Peyer's patch (tissue), 4 donors: Measurements from ENCODE around the gene TRMT10B.

Experiments
- POLR2A ChIP-seq, 2 donors: fragments of 450-650 bp; IDR thresholded peaks; one replicate each; pipeline ENCODE4 v1.5.1; 2017; ENCODE audit warnings: antibody characterized with exemption in 2 of 2, mild to moderate bottlenecking in 2 of 2, moderate library complexity in 2 of 2
- TF ChIP-seq, protein P1 (sequence below), 6 experiments: fragments of 450-650 bp in 4 of 6; fragments of 200-600 bp in 2 of 6; sonication (generic) in 1 of 6; IDR thresholded peaks; one replicate each; pipeline ENCODE4 v1.5.1; 2017 to 2019; ENCODE audit warnings: antibody characterized with exemption in 6 of 6, mild to moderate bottlenecking in 3 of 6, moderate library complexity in 1 of 6

DNA sequence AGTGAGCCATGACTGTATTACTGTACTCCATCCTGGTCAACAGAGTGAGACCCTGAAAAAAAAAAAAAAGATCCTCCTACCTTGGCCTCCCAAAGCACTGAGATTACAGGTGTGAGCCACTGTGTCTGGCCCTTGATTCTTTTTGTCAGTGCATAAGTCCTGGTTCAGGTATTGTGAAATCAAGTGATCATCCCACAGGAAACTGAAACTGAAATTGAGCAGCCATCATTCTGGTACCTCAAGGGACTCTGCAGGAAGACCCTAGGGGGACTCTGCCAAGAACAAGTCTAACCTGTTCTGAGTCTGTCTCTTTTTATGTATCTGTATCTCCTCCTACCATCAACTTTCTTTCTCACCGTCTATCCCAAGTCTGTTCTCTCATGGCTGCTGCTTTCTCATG, 45.1 kb downstream of the TRMT10B start:
- TF ChIP-seq, protein P1, sequence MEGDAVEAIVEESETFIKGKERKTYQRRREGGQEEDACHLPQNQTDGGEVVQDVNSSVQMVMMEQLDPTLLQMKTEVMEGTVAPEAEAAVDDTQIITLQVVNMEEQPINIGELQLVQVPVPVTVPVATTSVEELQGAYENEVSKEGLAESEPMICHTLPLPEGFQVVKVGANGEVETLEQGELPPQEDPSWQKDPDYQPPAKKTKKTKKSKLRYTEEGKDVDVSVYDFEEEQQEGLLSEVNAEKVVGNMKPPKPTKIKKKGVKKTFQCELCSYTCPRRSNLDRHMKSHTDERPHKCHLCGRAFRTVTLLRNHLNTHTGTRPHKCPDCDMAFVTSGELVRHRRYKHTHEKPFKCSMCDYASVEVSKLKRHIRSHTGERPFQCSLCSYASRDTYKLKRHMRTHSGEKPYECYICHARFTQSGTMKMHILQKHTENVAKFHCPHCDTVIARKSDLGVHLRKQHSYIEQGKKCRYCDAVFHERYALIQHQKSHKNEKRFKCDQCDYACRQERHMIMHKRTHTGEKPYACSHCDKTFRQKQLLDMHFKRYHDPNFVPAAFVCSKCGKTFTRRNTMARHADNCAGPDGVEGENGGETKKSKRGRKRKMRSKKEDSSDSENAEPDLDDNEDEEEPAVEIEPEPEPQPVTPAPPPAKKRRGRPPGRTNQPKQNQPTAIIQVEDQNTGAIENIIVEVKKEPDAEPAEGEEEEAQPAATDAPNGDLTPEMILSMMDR (IDR thresholded peaks at IDR 0.05), result no peak
- TF ChIP-seq POLR2A (IDR thresholded peaks at IDR 0.05), result no peak
